Progenitor cell of endocrine pancreas (in vitro differentiated cells): Measurements from ENCODE around the gene IL5RA. TPM values are rescaled to one million over a fixed set of nuclear protein-coding genes. Genes with fewer than 3 reads are reported as not detected.

Source experiments
- DNase-seq: peaks from one replicate; pipeline ENCODE4 v3.0.0; 2021; ENCODE audit warnings: low spot score; ENCODE audit not compliant: unreplicated experiment
- H3K27ac Mint-ChIP-seq: 2 replicates; pipeline ENCODE4 v1.8.0; 2021; ENCODE audit warnings: mild to moderate bottlenecking, moderate library complexity, mixed read lengths
- H3K27me3 Mint-ChIP-seq: 2 replicates; pipeline ENCODE4 v1.8.0; 2021; ENCODE audit warnings: mixed read lengths
- H3K36me3 Mint-ChIP-seq: 2 replicates; pipeline ENCODE4 v1.8.0; 2022; ENCODE audit warnings: mixed read lengths; ENCODE audit not compliant: insufficient read depth
- H3K4me1 Mint-ChIP-seq: 2 replicates; pipeline ENCODE4 v1.8.0; 2021; ENCODE audit warnings: low read depth, mixed read lengths
- H3K4me3 Mint-ChIP-seq: 2 replicates; pipeline ENCODE4 v1.8.0; 2021; ENCODE audit warnings: low read depth, mild to moderate bottlenecking, moderate library complexity, mixed read lengths
- H3K9me3 Mint-ChIP-seq: 2 replicates; pipeline ENCODE4 v1.8.0; 2021; ENCODE audit warnings: low read depth, mixed read lengths
- CTCF ChIP-seq: fragments of 200-600 bp; sonication (generic); IDR thresholded peaks from one replicate; pipeline ENCODE4 v1.5.0; 2021; ENCODE audit warnings: antibody characterized with exemption, mild to moderate bottlenecking; ENCODE audit not compliant: unreplicated experiment
- total RNA-seq: library from RNA; stranded (reverse); gene quantifications from 2 replicates; pipeline ENCODE4 v1.2.1, GENCODE V29; 2021

Gene IL5RA
- total RNA-seq, 1 donor from 2014 or later = not detected

GRCh38 chr3:3097958-3098357, 12.2 kb downstream of the IL5RA start:
- no peak overlapping the region for H3K4me3 Mint-ChIP-seq
- no peaks in the 10 kb centered on the region for H3K36me3 Mint-ChIP-seq
- no peaks in the 10 kb centered on the region for H3K9me3 Mint-ChIP-seq
- DNase-seq = no peak
- peaks cover 11% of the 10 kb centered on the region for H3K27me3 Mint-ChIP-seq
- TF ChIP-seq CTCF = no peak
- no peak overlapping the region for H3K27ac Mint-ChIP-seq
- no peaks in the 10 kb centered on the region for H3K4me1 Mint-ChIP-seq

- Mint-ChIP-seq H3K4me3 (no peak overlapping the region), H3K27me3 (no peaks in the 10 kb centered on the region), H3K27ac (no peak overlapping the region), H3K4me1 (peaks cover 1% of the 10 kb centered on the region), H3K36me3 (no peaks in the 10 kb centered on the region), H3K9me3 (no peaks in the 10 kb centered on the region)
- DNase-seq = no peak
- TF ChIP-seq CTCF = no peak
These were observed 21.2 kb downstream of the IL5RA start for GRCh38 chr3:3089017-3089416.

- H3K9me3 Mint-ChIP-seq = no peaks in the 10 kb centered on the region
- no peak for DNase-seq
- TF ChIP-seq CTCF = no peak
- no peak overlapping the region for H3K4me3 Mint-ChIP-seq
- H3K27ac Mint-ChIP-seq = no peak overlapping the region
- H3K36me3 Mint-ChIP-seq = no peaks in the 10 kb centered on the region
- peaks cover 1% of the 10 kb centered on the region for H3K4me1 Mint-ChIP-seq
- H3K27me3 Mint-ChIP-seq = peaks cover 3% of the 10 kb centered on the region
These were observed 22.3 kb downstream of the IL5RA start for GRCh38 chr3:3087716-3088465.

GRCh38 chr3:3087279-3087678, 22.9 kb downstream of the IL5RA start:
- Mint-ChIP-seq H3K27ac (no peak overlapping the region), H3K4me1 (peaks cover 1% of the 10 kb centered on the region), H3K36me3 (no peaks in the 10 kb centered on the region), H3K27me3 (peaks cover 5% of the 10 kb centered on the region), H3K9me3 (no peaks in the 10 kb centered on the region), H3K4me3 (no peak overlapping the region)
- no peak for DNase-seq
- TF ChIP-seq CTCF = no peak

GRCh38 chr3:3086239-3086638, 23.9 kb downstream of the IL5RA start:
- Mint-ChIP-seq H3K4me3 (no peak overlapping the region), H3K27me3 (peaks cover 6% of the 10 kb centered on the region), H3K4me1 (peaks cover 1% of the 10 kb centered on the region), H3K36me3 (no peaks in the 10 kb centered on the region), H3K9me3 (no peaks in the 10 kb centered on the region), H3K27ac (no peak overlapping the region)
- no peak for DNase-seq
- no peak for TF ChIP-seq CTCF
